AG04450 (cell line): Measurements from ENCODE around the gene KATNAL2. TPM values are rescaled to one million over a fixed set of nuclear protein-coding genes. Genes with fewer than 3 reads are reported as not detected.
A peak's percentile ranks its signal among the peaks of the same experiment; 100 is the strongest.

Experiments used
- CTCF ChIA-PET: fragments of 300-600, 350-600 bp; formaldehyde crosslinking; extraction: SDS; loops from one replicate; lab custom pipeline; 2022; ENCODE audit warnings: antibody characterized with exemption, inconsistent platforms; lab: Charles Lee
- POLR2A ChIA-PET: fragments of 350-600 bp; formaldehyde crosslinking; extraction: SDS; loops from one replicate; lab custom pipeline; 2021; ENCODE audit warnings: antibody characterized with exemption, inconsistent platforms; lab: Yijun Ruan, JAX
- DNase-seq: peaks from one replicate; pipeline ENCODE4 v3.0.0-alpha.2; 2011; ENCODE audit warnings: low read depth, low spot score
- H3K27ac ChIP-seq: one replicate; pipeline ENCODE4 v1.5.1; 2012; ENCODE audit warnings: low read depth, low read length, control low read depth
- H3K27me3 ChIP-seq: one replicate; pipeline ENCODE4 v1.6.0; 2012; ENCODE audit warnings: low read length; ENCODE audit not compliant: control insufficient read depth, insufficient read depth
- H3K4me3 ChIP-seq: 2 replicates; pipeline ENCODE4 v1.5.1; 2011; ENCODE audit warnings: mild to moderate bottlenecking, low read depth, low read length, control low read depth
- H3K9me3 ChIP-seq: 2 replicates; pipeline ENCODE4 v1.5.1; 2012; ENCODE audit warnings: low read length; ENCODE audit not compliant: control insufficient read depth, insufficient read depth
- CTCF ChIP-seq: IDR thresholded peaks from 2 replicates; pipeline ENCODE4 v1.5.1; 2011; ENCODE audit warnings: low read depth, low read length, control low read depth, inconsistent platforms
- polyA minus RNA-seq: library from RNA; depleted of rRNA, polyadenylated mRNA; stranded (reverse); fragments of >200 nt; gene quantifications from 2 replicates; pipeline ENCODE4 v1.2.3, GENCODE V29; 2011; rRNA and poly(A)+ RNA removed
- polyA plus RNA-seq: library from polyadenylated mRNA; depleted of rRNA; stranded (reverse); fragments of >200 nt; gene quantifications from 2 replicates; pipeline ENCODE4 v1.2.3, GENCODE V29; 2011; rRNA removed

The KATNAL2 gene
- polyA plus RNA-seq (1.9 and 2.9 TPM in 2 replicates), polyA minus RNA-seq (2.3 and 3.8 TPM in 2 replicates)

DNA sequence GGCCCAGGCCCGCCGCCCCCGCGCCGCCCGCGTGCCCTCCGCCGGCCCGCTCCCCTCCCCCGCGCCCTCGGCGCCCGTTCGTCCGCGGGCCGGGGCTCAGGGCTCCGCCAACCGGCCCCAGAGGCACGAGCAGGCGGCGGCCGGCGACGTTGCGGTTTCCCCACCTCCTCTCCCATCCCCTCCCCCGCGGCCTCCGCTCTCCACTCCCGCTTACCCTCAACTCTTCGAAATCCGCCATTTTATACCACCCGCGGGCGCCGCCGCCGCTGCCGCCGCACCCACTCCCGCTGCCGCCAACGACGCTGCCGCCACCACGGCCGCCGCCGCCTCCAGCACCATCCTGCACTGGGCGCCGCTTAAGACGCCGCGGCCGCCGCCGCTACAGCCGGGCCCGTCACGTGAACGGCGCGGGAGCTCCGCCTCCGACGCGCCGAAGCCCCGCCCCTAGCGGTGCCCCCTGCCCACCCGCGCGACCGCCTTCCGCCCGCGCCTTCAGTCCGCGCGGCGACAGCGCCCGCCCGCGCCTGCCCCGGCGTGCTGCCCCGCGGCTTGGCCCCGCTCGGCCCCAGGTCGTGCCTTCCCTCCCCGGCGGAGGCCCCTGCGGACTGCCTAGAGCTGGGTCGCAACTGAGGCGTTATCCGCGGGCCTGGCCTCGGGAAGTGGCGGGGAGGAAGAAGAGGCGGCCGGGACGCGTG, at the start of gene KATNAL2, which contains the start of gene PIAS2:
Gene KATNAL2, plus strand, starts transcription at position 495 of the 695 bp plus-strand sequence. CDS start 29,271 bp downstream, outside the sequence.
Gene PIAS2, minus strand, starts transcription at position 400 of the 695 bp plus-strand sequence. Its CDS starts 162 bp downstream, at position 238.
- H3K9me3 ChIP-seq, result no peaks in the 10 kb centered on the region
- ChIA-PET POLR2A (interaction anchor here (0.6 to 1.6 kb wide), 2 partner anchors 23 to 234 kb away, joined by 3 to 12 read pairs; partner anchors contain the start of gene HDHD2), CTCF (interaction anchor here (1.6 kb wide), 1 partner anchor 744 kb away, joined by 5 read pairs; a partner anchor contains a TSS)
- H3K4me3 ChIP-seq, result peak within 1 kb of the TSS; percentile 83
- H3K27me3 ChIP-seq, result no peaks in the 10 kb centered on the region
- TF ChIP-seq CTCF, result no peak
- DNase-seq, result no peak
- H3K27ac ChIP-seq, result peak within 1 kb of the TSS; percentile 47

DNA sequence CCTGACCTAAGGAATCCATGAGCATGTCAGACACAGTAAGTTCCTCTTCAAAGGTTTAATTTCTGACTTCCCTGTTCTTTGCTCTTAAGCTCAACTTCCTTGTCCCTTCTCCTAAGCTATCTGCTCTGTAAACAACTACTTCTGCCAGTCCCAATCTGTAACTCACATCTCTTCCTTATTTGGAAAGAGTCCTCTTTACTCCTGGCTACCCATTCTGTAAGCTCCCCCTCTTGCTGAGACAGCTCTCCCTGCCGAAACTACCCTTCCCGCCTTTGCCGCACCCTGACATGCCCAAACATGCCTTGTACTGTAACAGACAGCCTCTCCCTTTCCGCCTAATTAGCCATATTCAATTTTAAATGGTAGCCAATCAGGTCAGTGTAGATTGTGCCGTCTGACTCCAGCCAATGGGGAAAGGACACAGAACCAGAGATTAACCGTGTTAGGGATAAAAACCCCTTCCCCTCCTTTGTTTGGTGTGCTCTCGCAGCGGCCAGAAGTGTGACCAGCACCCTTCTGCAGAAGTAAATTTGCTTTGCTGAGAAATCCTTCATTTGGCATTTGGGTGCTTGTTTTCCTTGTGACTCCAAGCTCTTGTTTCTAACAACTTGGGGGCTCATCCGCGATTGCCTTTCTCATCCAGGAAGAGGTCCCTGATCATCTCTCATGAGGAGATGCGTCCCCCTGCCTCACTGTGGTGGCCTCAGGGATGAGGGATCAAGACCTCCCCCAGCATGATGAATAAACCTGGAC, 49.1 kb upstream of the KATNAL2 start:
- H3K27ac ChIP-seq, result no peak overlapping the region
- no peak for DNase-seq
- peaks cover 14% of the 10 kb centered on the region for H3K9me3 ChIP-seq
- no peak for TF ChIP-seq CTCF
- H3K4me3 ChIP-seq, result no peak overlapping the region
- no peaks in the 10 kb centered on the region for H3K27me3 ChIP-seq
- CTCF ChIA-PET, result no interaction called here
- POLR2A ChIA-PET, result no interaction called here

- H3K27ac ChIP-seq, result no peak overlapping the region
- no peak for TF ChIP-seq CTCF
- H3K4me3 ChIP-seq, result no peak overlapping the region
- DNase-seq, result no peak
- peaks cover 13% of the 10 kb centered on the region for H3K9me3 ChIP-seq
- no peaks in the 10 kb centered on the region for H3K27me3 ChIP-seq
- ChIA-PET POLR2A (no interaction called here), CTCF (no interaction called here)
These were observed 39.9 kb upstream of the KATNAL2 start for GRCh38 chr18:46877329-46877987.

- CTCF ChIA-PET, result interaction anchor here (0.7 kb wide), 1 partner anchor 53 kb away, joined by 5 read pairs; no protein-coding TSS in a partner anchor
- 0 out of 2 replicates have a peak, but pooled peaks cover 4% of the 10 kb centered on the region for H3K9me3 ChIP-seq
- no peak for TF ChIP-seq CTCF
- H3K27me3 ChIP-seq, result no peaks in the 10 kb centered on the region
- no peak for DNase-seq
- POLR2A ChIA-PET, result no interaction called here
- no peak overlapping the region for H3K4me3 ChIP-seq
- H3K27ac ChIP-seq, result no peak overlapping the region
These were observed 34.2 kb upstream of the KATNAL2 start for GRCh38 chr18:46883180-46883579.
